Measurements from ENCODE around the gene FAM89A.

DNA sequence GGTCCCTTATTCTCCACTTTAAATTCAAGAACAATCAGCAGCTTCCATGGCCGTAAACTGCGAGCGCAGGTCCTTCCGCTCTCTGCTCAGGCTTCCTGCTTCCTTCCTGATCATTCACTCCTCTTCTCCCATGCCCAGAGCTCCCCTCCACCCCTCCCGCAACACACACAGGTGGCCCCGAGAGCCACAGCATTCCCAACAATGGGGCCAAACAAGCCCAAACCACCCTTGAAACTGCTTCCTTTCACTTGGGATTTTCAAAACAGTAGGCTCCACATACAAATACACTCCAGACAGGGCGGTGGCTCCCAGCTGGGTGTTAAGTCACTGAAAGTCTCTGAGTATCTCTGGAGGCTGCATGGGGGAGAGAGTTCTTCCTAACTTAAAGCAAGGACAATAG, 11.4 kb downstream of the FAM89A start:
- TF ChIP-seq, protein P1, sequence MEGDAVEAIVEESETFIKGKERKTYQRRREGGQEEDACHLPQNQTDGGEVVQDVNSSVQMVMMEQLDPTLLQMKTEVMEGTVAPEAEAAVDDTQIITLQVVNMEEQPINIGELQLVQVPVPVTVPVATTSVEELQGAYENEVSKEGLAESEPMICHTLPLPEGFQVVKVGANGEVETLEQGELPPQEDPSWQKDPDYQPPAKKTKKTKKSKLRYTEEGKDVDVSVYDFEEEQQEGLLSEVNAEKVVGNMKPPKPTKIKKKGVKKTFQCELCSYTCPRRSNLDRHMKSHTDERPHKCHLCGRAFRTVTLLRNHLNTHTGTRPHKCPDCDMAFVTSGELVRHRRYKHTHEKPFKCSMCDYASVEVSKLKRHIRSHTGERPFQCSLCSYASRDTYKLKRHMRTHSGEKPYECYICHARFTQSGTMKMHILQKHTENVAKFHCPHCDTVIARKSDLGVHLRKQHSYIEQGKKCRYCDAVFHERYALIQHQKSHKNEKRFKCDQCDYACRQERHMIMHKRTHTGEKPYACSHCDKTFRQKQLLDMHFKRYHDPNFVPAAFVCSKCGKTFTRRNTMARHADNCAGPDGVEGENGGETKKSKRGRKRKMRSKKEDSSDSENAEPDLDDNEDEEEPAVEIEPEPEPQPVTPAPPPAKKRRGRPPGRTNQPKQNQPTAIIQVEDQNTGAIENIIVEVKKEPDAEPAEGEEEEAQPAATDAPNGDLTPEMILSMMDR (IDR thresholded peaks at IDR 0.05) = no peak
- no peak for TF ChIP-seq POLR2A (IDR thresholded peaks at IDR 0.05)

Data from lower leg skin (tissue), 3 donors.